HG03060 (cell line): ENCODE data around the gene SERINC4.

Experiments
- ATAC-seq: cut with Tn5 transposase; IDR thresholded peaks from one replicate; pipeline ENCODE4 v1.9.1; 2021; ENCODE audit warnings: low read depth, moderate number of reproducible peaks; ENCODE audit not compliant: unreplicated experiment

Gene SERINC4

GRCh38 chr15:43799209-43799944, 643 bp downstream of the SERINC4 start:
- no peak for ATAC-seq

- no peak for ATAC-seq
Observed at GRCh38 chr15:43796566-43796965, 3.5 kb downstream of the SERINC4 start.

GRCh38 chr15:43795997-43796396, 4.0 kb downstream of the SERINC4 start:
- no peak for ATAC-seq

- ATAC-seq = no peak
Observed at GRCh38 chr15:43795197-43795596, 4.8 kb downstream of the SERINC4 start.

GRCh38 chr15:43794269-43795037, 5.6 kb downstream of the SERINC4 start:
- no peak for ATAC-seq

- no peak for ATAC-seq
Observed at GRCh38 chr15:43793647-43794046, 6.4 kb downstream of the SERINC4 start.

GRCh38 chr15:43792761-43793476, 7.1 kb downstream of the SERINC4 start:
- ATAC-seq = no peak

GRCh38 chr15:43791993-43792760, 7.8 kb downstream of the SERINC4 start, which contains the start of gene SERF2:
SERF2 (plus strand) TSS chr15:43792320; CDS start chr15:43792377, 57 bp downstream.
- peak; percentile 78 for ATAC-seq

GRCh38 chr15:43789409-43789808, 10.6 kb downstream of the SERINC4 start:
- ATAC-seq = no peak

GRCh38 chr15:43779016-43779415, 21.0 kb downstream of the SERINC4 start:
- ATAC-seq = no peak

- ATAC-seq = peak; percentile 41
Observed at GRCh38 chr15:43777267-43777914, 22.6 kb downstream of the SERINC4 start.

GRCh38 chr15:43776718-43777266, 23.2 kb downstream of the SERINC4 start, which contains the start of gene ELL3:
ELL3 (minus strand) TSS chr15:43776966; CDS start chr15:43776901, 65 bp downstream.
- ATAC-seq = peak; percentile 17

- peak; percentile 44 for ATAC-seq
Observed at GRCh38 chr15:43776101-43776717, 23.8 kb downstream of the SERINC4 start.

- ATAC-seq = no peak
Observed at GRCh38 chr15:43775411-43775965, 24.5 kb downstream of the SERINC4 start.

- no peak for ATAC-seq
Observed at GRCh38 chr15:43774062-43774461, 26.0 kb downstream of the SERINC4 start.

- ATAC-seq = no peak
Observed at GRCh38 chr15:43772624-43773023, 27.4 kb downstream of the SERINC4 start.

- no peak for ATAC-seq
Observed at GRCh38 chr15:43771816-43772215, 28.2 kb downstream of the SERINC4 start.

GRCh38 chr15:43769584-43770228, 30.3 kb downstream of the SERINC4 start:
- ATAC-seq = no peak
